GM19372 (cell line): ENCODE results near the gene PCDHGB3.
"Not testable (repeated sequence)": the region's sequence is repeated elsewhere in the genome, so short reads cannot be mapped to it uniquely, and the experiment has no call there.

Experiments used
- ATAC-seq: cut with Tn5 transposase; IDR thresholded peaks from one replicate; pipeline ENCODE4 v1.9.1; 2021; ENCODE audit warnings: mild to moderate bottlenecking, low read depth, moderate library complexity; ENCODE audit not compliant: unreplicated experiment

The PCDHGB3 gene

DNA sequence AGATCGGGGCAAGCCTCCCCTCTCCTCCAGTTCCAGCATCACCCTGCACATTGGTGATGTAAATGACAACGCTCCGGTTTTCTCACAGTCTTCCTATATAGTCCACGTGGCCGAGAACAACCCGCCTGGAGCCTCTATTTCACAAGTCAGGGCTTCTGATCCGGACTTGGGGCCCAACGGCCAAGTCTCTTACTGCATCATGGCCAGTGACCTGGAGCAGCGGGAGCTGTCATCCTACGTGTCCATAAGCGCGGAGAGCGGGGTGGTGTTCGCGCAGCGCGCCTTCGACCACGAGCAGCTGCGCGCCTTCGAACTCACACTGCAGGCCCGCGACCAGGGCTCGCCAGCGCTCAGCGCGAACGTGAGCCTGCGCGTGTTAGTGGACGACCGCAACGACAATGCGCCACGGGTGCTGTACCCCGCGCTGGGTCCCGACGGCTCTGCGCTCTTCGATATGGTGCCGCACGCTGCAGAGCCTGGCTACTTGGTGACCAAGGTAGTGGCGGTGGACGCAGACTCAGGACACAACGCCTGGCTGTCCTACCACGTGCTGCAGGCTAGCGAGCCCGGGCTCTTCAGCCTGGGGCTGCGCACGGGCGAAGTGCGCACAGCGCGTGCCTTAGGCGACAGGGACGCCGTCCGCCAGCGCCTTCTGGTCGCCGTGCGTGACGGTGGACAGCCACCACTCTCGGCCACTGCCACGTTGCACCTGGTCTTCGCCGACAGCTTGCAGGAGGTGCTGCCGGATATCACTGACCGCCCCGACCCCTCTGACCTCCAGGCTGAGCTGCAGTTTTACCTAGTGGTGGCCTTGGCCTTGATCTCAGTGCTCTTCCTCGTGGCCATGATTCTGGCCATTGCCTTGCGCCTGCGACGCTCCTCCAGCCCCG lies 19.4 kb downstream of the PCDHGB3 start:
- no peak for ATAC-seq

DNA sequence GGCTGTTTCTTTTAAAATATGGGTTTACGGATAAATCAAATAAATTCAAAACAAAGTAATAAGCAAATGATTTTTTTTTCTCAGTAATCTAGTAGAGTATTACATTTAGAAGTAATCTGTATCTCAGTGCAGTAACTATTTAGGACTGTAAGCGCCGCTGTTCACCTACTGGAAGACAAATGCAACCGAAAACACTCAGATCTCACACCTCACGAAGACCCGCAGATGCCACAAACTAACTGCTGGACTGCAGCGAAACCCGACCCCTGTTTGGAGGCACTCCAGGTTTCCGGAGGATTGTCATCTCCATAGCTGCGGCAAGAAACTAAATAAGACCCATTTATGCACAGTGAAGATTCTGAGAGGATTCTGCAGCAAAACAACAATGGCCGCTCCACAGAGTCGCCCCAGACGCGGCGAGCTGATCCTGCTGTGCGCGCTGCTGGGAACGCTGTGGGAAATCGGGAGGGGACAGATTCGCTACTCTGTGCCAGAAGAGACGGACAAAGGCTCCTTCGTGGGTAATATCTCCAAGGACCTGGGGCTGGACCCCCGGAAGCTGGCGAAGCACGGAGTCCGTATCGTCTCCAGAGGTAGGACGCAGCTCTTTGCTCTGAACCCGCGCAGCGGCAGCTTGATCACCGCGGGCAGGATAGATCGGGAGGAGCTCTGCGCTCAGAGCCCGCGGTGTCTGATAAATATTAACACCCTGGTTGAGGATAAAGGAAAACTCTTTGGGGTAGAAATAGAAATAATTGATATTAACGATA lies 22.6 kb downstream of the PCDHGB3 start, which contains the start of gene PCDHGA8:
TSS of gene PCDHGA8 (plus strand) at position 205 of the 770 bp plus-strand sequence. CDS start at position 386, 181 bp downstream.
- ATAC-seq: no peak

DNA sequence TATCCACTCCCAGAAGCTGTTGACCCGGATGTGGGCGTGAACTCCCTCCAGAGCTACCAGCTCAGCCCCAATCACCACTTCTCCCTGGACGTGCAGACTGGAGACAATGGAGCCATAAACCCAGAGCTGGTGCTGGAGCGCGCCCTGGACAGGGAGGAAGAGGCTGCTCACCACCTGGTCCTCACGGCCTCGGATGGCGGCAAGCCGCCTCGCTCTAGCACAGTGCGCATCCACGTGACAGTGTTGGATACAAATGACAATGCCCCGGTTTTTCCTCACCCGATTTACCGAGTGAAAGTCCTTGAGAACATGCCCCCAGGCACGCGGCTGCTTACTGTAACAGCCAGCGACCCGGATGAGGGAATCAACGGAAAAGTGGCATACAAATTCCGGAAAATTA lies 23.2 kb downstream of the PCDHGB3 start:
- no peak for ATAC-seq

DNA sequence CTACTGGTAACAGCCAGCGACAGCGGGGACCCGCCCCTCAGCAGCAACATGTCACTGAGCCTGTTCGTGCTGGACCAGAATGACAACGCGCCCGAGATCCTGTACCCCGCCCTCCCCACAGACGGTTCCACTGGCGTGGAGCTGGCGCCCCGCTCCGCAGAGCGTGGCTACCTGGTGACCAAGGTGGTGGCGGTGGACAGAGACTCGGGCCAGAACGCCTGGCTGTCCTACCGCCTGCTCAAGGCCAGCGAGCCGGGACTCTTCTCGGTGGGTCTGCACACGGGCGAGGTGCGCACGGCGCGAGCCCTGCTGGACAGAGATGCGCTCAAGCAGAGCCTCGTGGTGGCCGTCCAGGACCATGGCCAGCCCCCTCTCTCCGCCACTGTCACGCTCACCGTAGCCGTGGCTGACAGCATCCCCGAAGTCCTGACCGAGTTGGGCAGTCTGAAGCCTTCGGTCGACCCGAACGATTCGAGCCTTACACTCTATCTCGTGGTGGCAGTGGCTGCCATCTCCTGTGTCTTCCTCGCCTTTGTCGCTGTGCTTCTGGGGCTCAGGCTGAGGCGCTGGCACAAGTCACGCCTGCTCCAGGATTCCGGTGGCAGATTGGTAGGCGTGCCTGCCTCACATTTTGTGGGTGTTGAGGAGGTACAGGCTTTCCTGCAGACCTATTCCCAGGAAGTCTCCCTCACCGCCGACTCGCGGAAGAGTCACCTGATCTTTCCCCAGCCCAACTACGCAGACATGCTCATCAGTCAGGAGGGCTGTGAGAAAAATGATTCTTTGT lies 24.6 kb downstream of the PCDHGB3 start:
- ATAC-seq: not testable (repeated sequence)

DNA sequence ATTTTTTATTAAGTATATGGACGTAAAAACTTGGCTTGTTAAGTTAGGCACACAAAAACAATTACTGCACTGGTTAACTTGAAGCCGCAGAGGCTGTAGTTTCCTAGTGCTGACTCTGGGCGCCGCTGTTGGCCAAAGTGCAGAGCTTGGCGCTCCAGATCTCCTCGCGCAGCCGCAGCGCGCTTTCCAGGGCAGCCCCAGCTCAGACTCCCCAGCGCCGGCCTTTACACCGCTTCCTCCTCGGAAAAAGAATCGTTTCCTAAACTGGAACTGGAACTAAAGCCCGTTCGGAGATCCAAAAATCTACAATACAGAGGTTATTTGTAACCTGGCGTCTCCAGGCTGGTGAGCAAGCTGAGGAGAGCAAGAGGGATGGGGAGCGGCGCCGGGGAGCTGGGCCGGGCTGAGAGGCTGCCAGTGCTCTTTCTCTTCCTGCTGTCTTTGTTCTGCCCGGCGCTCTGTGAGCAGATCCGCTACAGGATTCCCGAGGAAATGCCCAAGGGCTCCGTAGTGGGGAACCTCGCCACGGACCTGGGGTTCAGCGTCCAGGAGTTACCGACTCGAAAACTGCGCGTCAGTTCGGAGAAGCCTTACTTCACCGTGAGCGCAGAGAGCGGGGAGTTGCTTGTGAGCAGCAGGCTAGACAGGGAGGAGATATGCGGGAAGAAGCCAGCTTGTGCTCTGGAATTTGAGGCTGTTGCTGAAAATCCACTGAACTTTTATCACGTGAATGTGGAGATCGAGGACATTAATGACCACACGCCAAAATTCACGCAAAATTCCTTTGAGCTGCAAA lies 27.9 kb downstream of the PCDHGB3 start, which contains the start of gene PCDHGB5:
TSS of gene PCDHGB5 (plus strand) at position 192 of the 796 bp plus-strand sequence. CDS start at position 373, 181 bp downstream.
- ATAC-seq: not testable (repeated sequence)

DNA sequence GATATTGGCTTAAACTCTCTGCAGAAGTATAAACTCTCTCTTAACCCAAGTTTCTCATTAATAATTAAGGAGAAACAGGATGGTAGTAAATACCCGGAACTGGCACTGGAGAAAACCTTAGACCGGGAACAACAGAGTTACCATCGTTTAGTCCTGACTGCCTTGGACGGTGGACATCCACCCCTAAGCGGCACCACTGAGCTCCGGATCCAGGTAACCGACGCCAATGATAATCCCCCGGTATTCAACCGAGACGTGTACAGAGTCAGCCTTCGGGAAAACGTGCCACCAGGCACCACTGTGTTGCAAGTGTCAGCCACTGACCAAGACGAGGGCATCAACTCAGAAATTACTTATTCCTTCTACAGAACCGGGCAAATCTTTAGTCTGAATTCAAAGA lies 28.6 kb downstream of the PCDHGB3 start:
- ATAC-seq: no peak

DNA sequence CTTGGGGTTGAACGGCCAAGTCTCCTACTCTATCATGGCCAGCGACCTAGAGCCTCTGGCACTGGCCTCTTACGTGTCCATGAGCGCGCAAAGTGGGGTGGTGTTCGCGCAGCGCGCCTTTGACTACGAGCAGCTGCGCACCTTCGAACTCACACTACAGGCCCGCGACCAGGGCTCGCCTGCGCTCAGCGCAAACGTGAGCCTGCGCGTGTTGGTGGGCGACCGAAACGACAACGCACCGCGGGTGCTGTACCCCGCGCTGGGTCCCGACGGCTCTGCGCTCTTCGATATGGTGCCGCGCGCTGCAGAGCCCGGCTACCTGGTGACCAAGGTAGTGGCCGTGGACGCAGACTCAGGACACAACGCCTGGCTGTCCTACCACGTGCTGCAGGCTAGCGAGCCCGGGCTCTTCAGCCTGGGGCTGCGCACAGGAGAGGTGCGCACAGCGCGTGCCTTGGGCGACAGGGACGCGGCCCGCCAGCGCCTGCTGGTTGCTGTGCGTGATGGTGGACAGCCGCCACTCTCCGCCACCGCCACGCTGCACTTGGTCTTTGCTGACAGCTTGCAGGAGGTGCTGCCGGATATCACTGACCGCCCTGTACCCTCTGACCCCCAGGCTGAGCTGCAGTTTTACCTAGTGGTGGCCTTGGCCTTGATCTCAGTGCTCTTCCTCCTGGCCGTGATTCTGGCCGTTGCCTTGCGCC lies 29.7 kb downstream of the PCDHGB3 start:
- no peak for ATAC-seq

DNA sequence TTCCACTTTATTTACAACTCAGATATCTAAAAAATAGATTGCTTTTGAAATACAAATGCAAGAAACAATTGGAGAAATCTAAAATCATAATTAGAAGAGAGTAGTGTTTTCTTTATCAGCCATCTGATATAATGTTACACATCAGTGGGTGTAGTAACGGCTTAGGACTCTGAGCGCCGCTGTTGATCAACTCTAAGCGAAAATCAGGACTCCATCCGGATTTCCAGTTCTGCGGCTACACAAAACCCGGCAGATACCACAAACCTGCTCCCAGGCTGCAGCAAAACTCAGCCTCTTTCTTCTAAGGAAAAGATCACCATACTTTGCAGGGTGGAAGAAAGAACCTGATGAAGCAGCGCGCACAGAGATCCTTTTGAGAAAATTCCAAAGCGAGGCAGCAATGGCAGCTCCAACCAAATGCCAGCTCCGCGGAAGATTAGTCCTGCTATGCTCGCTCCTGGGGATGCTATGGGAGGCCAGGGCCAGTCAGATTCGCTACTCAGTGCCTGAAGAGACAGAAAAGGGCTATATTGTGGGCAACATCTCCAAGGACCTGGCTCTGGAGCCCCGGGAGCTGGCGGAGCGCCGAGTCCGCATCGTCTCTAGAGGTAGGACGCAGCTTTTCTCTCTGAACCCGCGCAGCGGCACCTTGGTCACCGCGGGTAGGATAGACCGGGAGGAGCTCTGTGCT lies 32.7 kb downstream of the PCDHGB3 start, which contains the start of gene PCDHGA9:
TSS of gene PCDHGA9 (plus strand) at position 226 of the 691 bp plus-strand sequence. CDS start at position 401, 175 bp downstream.
- no peak for ATAC-seq

DNA sequence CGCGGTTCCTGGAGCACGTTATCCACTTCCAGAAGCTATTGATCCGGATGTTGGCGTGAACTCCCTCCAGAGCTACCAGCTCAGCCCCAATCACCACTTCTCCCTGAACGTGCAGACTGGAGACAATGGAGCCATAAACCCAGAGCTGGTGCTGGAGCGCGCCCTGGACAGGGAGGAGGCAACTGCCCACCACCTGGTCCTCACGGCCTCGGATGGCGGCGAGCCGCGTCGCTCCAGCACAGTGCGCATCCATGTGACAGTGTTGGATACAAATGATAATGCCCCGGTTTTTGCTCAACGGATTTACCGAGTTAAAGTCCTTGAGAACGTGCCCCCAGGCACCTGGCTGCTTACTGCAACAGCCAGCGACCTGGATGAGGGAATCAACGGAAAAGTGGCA lies 33.3 kb downstream of the PCDHGB3 start:
- no peak for ATAC-seq

DNA sequence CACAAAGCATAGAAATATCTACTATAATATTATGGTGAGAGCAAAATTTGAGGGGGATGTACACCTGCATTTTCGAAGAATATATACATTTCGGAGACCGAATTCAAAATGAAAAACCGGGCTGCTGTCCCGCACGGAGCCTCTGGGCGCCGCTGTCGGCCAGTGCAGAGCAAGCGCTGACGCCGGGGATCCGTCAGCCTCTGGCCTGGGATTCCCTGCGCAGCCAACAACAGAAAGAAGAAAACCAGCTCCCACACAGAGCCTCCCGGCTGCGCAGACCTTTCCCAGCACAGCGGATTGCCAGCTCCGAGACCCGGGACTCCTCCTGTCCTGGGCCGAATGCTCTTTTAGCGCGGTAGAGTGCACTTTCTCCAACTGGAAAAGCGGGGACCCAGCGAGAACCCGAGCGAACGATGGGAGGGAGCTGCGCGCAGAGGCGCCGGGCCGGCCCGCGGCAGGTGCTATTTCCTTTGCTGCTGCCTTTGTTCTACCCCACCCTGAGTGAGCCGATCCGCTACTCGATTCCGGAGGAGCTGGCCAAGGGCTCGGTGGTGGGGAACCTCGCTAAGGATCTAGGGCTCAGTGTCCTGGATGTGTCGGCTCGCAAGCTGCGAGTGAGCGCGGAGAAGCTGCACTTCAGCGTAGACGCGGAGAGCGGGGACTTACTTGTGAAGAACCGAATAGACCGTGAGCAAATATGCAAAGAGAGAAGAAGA lies 37.9 kb downstream of the PCDHGB3 start, which contains the start of gene PCDHGB6:
TSS of gene PCDHGB6 (plus strand) at position 232 of the 716 bp plus-strand sequence. CDS start at position 414, 182 bp downstream.
- ATAC-seq: not testable (repeated sequence)

DNA sequence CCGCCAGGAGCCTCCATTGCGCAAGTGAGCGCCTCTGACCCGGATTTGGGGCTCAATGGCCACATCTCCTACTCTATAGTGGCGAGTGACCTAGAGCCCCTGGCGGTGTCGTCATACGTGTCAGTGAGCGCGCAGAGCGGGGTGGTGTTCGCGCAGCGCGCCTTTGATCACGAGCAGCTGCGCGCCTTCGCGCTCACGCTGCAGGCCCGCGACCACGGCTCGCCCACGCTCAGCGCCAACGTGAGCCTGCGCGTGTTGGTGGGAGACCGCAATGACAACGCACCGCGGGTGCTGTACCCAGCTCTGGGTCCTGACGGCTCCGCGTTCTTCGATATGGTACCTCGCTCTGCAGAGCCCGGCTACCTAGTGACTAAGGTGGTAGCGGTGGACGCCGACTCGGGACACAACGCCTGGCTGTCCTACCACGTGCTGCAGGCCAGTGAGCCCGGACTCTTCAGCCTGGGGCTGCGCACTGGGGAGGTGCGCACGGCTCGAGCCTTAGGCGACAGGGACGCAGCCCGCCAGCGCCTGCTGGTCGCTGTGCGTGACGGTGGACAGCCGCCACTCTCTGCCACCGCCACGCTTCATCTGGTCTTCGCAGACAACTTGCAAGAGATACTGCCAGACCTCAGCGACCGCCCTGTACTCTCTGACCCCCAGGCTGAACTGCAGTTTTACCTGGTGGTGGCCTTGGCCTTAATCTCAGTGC lies 39.7 kb downstream of the PCDHGB3 start:
- ATAC-seq: no peak

DNA sequence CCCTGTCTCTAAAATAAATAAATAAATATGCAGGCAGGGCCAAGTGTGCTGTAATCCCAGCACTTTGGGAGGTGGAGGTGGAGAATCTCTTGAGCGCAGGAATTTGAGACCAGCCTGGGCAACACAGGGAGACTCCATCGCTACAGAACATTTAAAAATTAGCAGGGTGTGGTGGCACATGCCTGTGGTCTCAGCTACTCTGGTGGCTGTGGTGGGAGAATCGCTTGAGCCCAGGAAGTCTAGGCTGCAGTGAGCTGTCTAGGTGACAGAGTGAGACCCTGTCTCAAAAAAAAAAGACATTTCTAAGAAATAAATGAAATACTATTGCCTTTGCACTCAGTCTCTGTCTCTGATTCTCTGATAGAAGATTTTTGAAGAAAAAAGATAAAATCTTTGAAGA lies 41.5 kb downstream of the PCDHGB3 start:
- no peak for ATAC-seq

DNA sequence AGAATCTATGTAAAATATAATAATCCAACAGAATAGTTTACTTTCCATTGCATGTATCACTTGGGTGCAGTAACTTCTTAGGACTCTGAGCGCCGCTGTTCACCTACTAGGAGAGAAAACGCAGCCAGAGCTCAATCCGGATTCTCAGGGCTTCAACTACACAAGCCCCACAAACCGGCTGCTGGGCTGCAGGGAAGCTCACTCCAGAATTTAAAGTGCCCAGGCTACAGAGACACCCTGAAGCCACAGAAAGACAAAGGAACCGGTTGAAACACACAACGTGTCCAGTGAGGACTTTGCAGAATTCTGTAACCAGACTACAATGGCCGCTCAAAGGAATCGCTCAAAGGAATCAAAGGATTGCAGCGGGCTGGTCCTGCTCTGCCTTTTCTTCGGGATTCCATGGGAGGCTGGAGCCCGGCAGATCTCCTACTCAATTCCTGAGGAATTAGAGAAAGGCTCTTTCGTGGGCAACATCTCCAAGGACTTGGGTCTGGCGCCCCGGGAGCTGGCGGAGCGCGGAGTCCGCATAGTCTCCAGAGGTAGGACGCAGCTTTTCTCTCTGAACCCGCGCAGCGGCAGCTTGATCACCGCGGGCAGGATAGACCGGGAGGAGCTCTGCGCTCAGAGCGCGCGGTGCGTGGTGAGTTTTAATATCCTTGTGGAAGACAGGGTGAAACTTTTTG lies 43.0 kb downstream of the PCDHGB3 start, which contains the start of gene PCDHGA10:
TSS of gene PCDHGA10 (plus strand) at position 134 of the 686 bp plus-strand sequence. CDS start at position 323, 189 bp downstream.
- ATAC-seq: peak; percentile 92

DNA sequence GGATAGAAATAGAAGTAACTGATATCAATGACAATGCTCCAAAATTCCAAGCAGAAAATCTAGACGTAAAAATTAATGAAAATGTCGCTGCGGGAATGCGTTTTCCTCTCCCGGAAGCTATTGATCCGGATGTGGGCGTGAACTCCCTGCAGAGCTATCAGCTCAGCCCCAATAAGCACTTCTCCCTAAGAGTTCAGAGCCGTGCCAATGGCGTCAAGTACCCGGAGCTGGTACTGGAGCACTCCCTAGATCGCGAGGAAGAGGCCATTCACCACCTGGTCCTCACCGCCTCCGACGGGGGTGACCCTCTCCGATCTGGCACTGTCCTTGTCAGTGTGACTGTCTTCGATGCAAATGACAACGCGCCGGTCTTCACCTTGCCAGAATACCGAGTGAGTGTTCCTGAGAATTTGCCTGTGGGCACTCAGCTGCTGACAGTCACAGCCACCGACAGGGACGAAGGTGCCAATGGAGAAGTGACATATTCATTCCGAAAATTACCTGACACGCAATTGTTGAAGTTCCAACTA lies 43.6 kb downstream of the PCDHGB3 start:
- no peak for ATAC-seq

DNA sequence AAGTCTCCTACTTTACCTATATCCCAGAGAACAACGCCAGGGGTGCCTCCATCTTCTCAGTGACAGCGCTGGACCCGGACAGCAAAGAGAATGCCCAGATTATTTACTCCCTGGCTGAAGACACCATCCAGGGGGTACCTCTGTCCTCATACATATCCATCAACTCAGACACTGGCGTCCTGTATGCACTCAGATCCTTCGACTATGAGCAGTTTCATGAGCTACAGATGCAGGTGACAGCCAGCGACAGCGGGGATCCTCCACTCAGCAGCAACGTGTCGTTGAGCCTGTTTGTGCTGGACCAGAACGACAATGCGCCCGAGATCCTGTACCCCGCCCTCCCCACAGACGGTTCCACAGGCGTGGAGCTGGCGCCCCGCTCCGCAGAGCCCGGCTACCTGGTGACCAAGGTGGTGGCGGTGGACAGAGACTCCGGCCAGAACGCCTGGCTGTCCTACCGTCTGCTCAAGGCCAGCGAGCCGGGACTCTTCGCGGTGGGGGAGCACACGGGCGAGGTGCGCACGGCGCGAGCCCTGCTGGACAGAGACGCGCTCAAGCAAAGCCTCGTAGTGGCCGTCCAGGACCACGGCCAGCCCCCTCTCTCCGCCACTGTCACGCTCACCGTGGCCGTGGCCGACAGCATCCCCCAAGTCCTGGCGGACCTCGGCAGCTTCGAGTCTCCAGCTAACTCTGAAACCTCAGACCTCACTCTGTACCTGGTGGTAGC lies 44.7 kb downstream of the PCDHGB3 start:
- not testable (repeated sequence) for ATAC-seq
